Neural cell (in vitro differentiated cells): ENCODE measurements around the gene PROK1. TPM values are rescaled to one million over a fixed set of nuclear protein-coding genes. Genes with fewer than 3 reads are reported as not detected.

ENCODE experiments used
- H2AFZ ChIP-seq: fragments of 200-600, 300-800 bp; sonication (generic), shearing (Covaris generic); 2 replicates; pipeline ENCODE4 v1.6.0; 2014; ENCODE audit warnings: low read depth, mild to moderate bottlenecking, antibody characterized with exemption, low read length, moderate library complexity
- H3F3A ChIP-seq: fragments of 200-600 bp; shearing (Covaris generic); 2 replicates; pipeline ENCODE4 v1.6.1; 2016; ENCODE audit warnings: mild to moderate bottlenecking, moderate library complexity, mixed read lengths, antibody characterized with exemption, low read length; ENCODE audit not compliant: insufficient read depth, poor library complexity, severe bottlenecking
- H3K27ac ChIP-seq: fragments of 200-600, 300-800 bp; sonication (generic), shearing (Covaris generic); 2 replicates; pipeline ENCODE4 v1.5.1; 2014; ENCODE audit warnings: mild to moderate bottlenecking, low read length, moderate library complexity
- H3K27me3 ChIP-seq: fragments of 300-800, 200-600 bp; sonication (generic), shearing (Covaris generic); 2 replicates; pipeline ENCODE4 v1.6.0; 2014; ENCODE audit warnings: mild to moderate bottlenecking, low read depth, low read length, moderate library complexity; ENCODE audit not compliant: insufficient read depth
- H3K36me3 ChIP-seq: fragments of 300-800, 200-600 bp; sonication (generic), shearing (Covaris generic); 2 replicates; pipeline ENCODE4 v1.5.1; 2014; ENCODE audit warnings: mild to moderate bottlenecking, antibody characterized with exemption, low read length, moderate library complexity; ENCODE audit not compliant: insufficient read depth
- H3K4me2 ChIP-seq: fragments of 300-800, 200-600 bp; sonication (generic), shearing (Covaris generic); 2 replicates; pipeline ENCODE4 v1.6.0; 2014; ENCODE audit warnings: mild to moderate bottlenecking, low read length
- H3K4me3 ChIP-seq: fragments of 300-800, 200-600 bp; sonication (generic), shearing (Covaris generic); 2 replicates; pipeline ENCODE4 v1.5.1; 2014; ENCODE audit warnings: mild to moderate bottlenecking, low read length, moderate library complexity
- H3K79me2 ChIP-seq: fragments of 200-600 bp; shearing (Covaris generic); replicated peaks from 2 replicates; pipeline ENCODE4 v1.6.0; 2014; ENCODE audit warnings: mild to moderate bottlenecking, low read length, moderate library complexity; ENCODE audit not compliant: insufficient read depth
- H3K9ac ChIP-seq: fragments of 300-800, 200-600 bp; sonication (generic), shearing (Covaris generic); 2 replicates; pipeline ENCODE4 v1.6.1; 2016; ENCODE audit warnings: mild to moderate bottlenecking, low read length, mixed read lengths
- H3K9me2 ChIP-seq: fragments of 200-600 bp; shearing (Covaris generic); 2 replicates; pipeline ENCODE4 v1.6.1; 2016; ENCODE audit warnings: mild to moderate bottlenecking, low read length, mixed read lengths; ENCODE audit not compliant: insufficient read depth
- H3K9me3 ChIP-seq: fragments of 200-600, 300-800 bp; sonication (generic), shearing (Covaris generic); 2 replicates; pipeline ENCODE4 v1.6.1; 2016; ENCODE audit warnings: mild to moderate bottlenecking, mixed run types, low read length, moderate library complexity, mixed read lengths
- H4K20me1 ChIP-seq: fragments of 200-600 bp; shearing (Covaris generic); 2 replicates; pipeline ENCODE4 v1.6.1; 2016; ENCODE audit warnings: mild to moderate bottlenecking, mixed run types; ENCODE audit not compliant: insufficient read depth
- CTCF ChIP-seq: fragments of 450-650 bp; IDR thresholded peaks from 2 replicates; pipeline ENCODE4 v1.5.1; 2014; ENCODE audit warnings: antibody characterized with exemption, mild to moderate bottlenecking, moderate library complexity; ENCODE audit not compliant: poor library complexity, severe bottlenecking
- EP300 ChIP-seq: fragments of 450-650 bp; conservative IDR thresholded peaks from 2 replicates; pipeline ENCODE4 v1.6.1; 2014; ENCODE audit warnings: antibody characterized with exemption, mild to moderate bottlenecking, moderate library complexity; ENCODE audit not compliant: poor library complexity, severe bottlenecking
- EZH2 ChIP-seq: fragments of 200-600, 300-800 bp; shearing (Covaris generic), sonication (generic); IDR thresholded peaks from 2 replicates; pipeline ENCODE4 v1.6.1; 2014; ENCODE audit warnings: antibody characterized with exemption, low read length, borderline replicate concordance, mild to moderate bottlenecking; ENCODE audit not compliant: insufficient read depth, poor library complexity, severe bottlenecking
- POLR2AphosphoS5 ChIP-seq: IDR thresholded peaks from 2 replicates; pipeline ENCODE4 v1.6.1; 2012
- RAD21 ChIP-seq: fragments of 450-650 bp; conservative IDR thresholded peaks from 2 replicates; pipeline ENCODE4 v1.6.1; 2014; ENCODE audit warnings: antibody characterized with exemption, mild to moderate bottlenecking, moderate library complexity
- SMC3 ChIP-seq: fragments of 450-650 bp; conservative IDR thresholded peaks from 2 replicates; pipeline ENCODE4 v1.6.1; 2014; ENCODE audit warnings: antibody characterized with exemption, mild to moderate bottlenecking, moderate library complexity; ENCODE audit not compliant: poor library complexity
- TAF1 ChIP-seq: IDR thresholded peaks from 2 replicates; pipeline ENCODE4 v1.6.1; 2012; ENCODE audit warnings: low read depth
- polyA plus RNA-seq: library from polyadenylated mRNA; depleted of rRNA; stranded (reverse); fragments of >200 nt; gene quantifications from 2 replicates; pipeline ENCODE4 v1.2.3, GENCODE V29; 2014
- TF ChIP-seq, protein P1 (sequence below): IDR thresholded peaks from 2 replicates; pipeline ENCODE4 v1.6.1; 2012; ENCODE audit warnings: borderline replicate concordance

The PROK1 gene
- polyA plus RNA-seq, 1 donor from 2014 or later = 0.54 TPM

- H3K9me2 ChIP-seq = no peaks in the 10 kb centered on the region
- no peak overlapping the region for H2AFZ ChIP-seq
- H3K9me3 ChIP-seq = no peaks in the 10 kb centered on the region
- H3K79me2 ChIP-seq = no peaks in the 10 kb centered on the region
- no peaks in the 10 kb centered on the region for H4K20me1 ChIP-seq
- no peak overlapping the region for H3K4me2 ChIP-seq
- no peaks in the 10 kb centered on the region for H3K36me3 ChIP-seq
- H3F3A ChIP-seq = no peaks in the 10 kb centered on the region
- no peak overlapping the region for H3K4me3 ChIP-seq
- no peak overlapping the region for H3K9ac ChIP-seq
- H3K27ac ChIP-seq = no peak overlapping the region
- no peak for TF ChIP-seq SMC3
- TF ChIP-seq TAF1 = no peak
- TF ChIP-seq, protein P1, sequence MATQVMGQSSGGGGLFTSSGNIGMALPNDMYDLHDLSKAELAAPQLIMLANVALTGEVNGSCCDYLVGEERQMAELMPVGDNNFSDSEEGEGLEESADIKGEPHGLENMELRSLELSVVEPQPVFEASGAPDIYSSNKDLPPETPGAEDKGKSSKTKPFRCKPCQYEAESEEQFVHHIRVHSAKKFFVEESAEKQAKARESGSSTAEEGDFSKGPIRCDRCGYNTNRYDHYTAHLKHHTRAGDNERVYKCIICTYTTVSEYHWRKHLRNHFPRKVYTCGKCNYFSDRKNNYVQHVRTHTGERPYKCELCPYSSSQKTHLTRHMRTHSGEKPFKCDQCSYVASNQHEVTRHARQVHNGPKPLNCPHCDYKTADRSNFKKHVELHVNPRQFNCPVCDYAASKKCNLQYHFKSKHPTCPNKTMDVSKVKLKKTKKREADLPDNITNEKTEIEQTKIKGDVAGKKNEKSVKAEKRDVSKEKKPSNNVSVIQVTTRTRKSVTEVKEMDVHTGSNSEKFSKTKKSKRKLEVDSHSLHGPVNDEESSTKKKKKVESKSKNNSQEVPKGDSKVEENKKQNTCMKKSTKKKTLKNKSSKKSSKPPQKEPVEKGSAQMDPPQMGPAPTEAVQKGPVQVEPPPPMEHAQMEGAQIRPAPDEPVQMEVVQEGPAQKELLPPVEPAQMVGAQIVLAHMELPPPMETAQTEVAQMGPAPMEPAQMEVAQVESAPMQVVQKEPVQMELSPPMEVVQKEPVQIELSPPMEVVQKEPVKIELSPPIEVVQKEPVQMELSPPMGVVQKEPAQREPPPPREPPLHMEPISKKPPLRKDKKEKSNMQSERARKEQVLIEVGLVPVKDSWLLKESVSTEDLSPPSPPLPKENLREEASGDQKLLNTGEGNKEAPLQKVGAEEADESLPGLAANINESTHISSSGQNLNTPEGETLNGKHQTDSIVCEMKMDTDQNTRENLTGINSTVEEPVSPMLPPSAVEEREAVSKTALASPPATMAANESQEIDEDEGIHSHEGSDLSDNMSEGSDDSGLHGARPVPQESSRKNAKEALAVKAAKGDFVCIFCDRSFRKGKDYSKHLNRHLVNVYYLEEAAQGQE = no peak
- H3K27me3 ChIP-seq = no peaks in the 10 kb centered on the region
Observed at GRCh38 chr1:110490791-110491451, 40.0 kb downstream of the PROK1 start.

DNA sequence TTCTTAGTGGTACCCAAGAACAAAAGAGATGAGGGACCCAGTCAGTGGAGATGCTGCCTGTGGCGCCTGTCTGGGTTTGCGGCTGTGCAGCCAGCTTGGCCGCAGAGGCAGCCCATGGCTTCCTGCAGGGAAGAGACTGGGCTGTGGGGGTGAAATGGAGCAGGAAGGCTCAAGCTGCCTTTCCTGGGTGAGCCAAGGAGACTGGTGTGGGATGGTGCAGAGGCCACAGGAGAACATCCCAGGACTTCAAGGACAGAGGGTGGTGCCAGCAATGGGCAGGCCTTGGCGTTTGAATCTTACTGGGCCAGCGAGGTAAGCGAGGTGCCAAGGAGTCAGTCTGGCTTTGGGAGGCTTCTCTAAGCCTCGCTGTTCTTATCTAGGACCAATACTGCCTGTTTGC is 41.6 kb downstream of the PROK1 start:
- no peaks in the 10 kb centered on the region for H3K9me3 ChIP-seq
- no peak overlapping the region for H3K9ac ChIP-seq
- H2AFZ ChIP-seq = no peak overlapping the region
- H3K9me2 ChIP-seq = no peaks in the 10 kb centered on the region
- no peaks in the 10 kb centered on the region for H4K20me1 ChIP-seq
- H3K27me3 ChIP-seq = no peaks in the 10 kb centered on the region
- H3K4me2 ChIP-seq = no peak overlapping the region
- no peaks in the 10 kb centered on the region for H3F3A ChIP-seq
- no peak overlapping the region for H3K4me3 ChIP-seq
- no peaks in the 10 kb centered on the region for H3K36me3 ChIP-seq
- TF ChIP-seq POLR2AphosphoS5 (no peak), RAD21 (no peak), TAF1 (no peak), EZH2 (no peak), EP300 (no peak), CTCF (no peak), SMC3 (no peak)
- TF ChIP-seq, protein P1 = no peak
- H3K79me2 ChIP-seq = no peaks in the 10 kb centered on the region
- H3K27ac ChIP-seq = no peak overlapping the region
